Peyer's patch (tissue), 4 donors: ENCODE data around the gene ARL8B. TPM values are rescaled to one million over a fixed set of nuclear protein-coding genes. Genes with fewer than 3 reads are reported as not detected.

Experiments
- DNase-seq, 3 donors: peaks; one replicate each; pipeline ENCODE4 v3.0.0-alpha.2; 2017 to 2019
- H3K27ac ChIP-seq, 4 donors: fragments of 200-600 bp; sonication (generic); one replicate each; pipeline ENCODE4 v1.5.1; 2016 to 2019
- H3K27me3 ChIP-seq, 2 donors: fragments of 200-600 bp; sonication (generic); one replicate each; pipeline ENCODE4 v1.5.1; 2019
- H3K36me3 ChIP-seq, 3 donors: fragments of 200-600 bp; sonication (generic); one replicate each; pipeline ENCODE4 v1.5.1; 2016 to 2019
- H3K4me1 ChIP-seq, 4 donors: fragments of 200-600 bp; sonication (generic); one replicate each; pipeline ENCODE4 v1.5.1; 2016 to 2019
- H3K4me3 ChIP-seq, 4 donors: fragments of 200-600 bp; sonication (generic); 1 replicate in 3 of 4; 2 replicates in 1 of 4; pipeline ENCODE4 v1.5.1; 2016 to 2019; ENCODE audit warnings: mild to moderate bottlenecking in 1 of 4
- H3K9me3 ChIP-seq, 4 donors: fragments of 200-600 bp; sonication (generic); one replicate each; pipeline ENCODE4 v1.5.1; 2016 to 2019; ENCODE audit warnings: mild to moderate bottlenecking in 1 of 4
- CTCF ChIP-seq, 6 experiments: fragments of 450-650 bp in 4 of 6; fragments of 200-600 bp in 2 of 6; sonication (generic) in 1 of 6; IDR thresholded peaks; one replicate each; pipeline ENCODE4 v1.5.1; 2017 to 2019; ENCODE audit warnings: antibody characterized with exemption in 6 of 6, mild to moderate bottlenecking in 3 of 6, moderate library complexity in 1 of 6
- POLR2A ChIP-seq, 2 donors: fragments of 450-650 bp; IDR thresholded peaks; one replicate each; pipeline ENCODE4 v1.5.1; 2017; ENCODE audit warnings: antibody characterized with exemption in 2 of 2, mild to moderate bottlenecking in 2 of 2, moderate library complexity in 2 of 2
- total RNA-seq, 4 donors: library from RNA; depleted of rRNA; stranded (reverse); fragments of >200 nt; gene quantifications; one replicate each; pipeline ENCODE4 v1.1.0, GENCODE V29; 2016

The ARL8B gene
- total RNA-seq, 4 donors from 2014 or later: 32.6 to 47.0 (median 36.8) TPM

GRCh38 chr3:5128849-5129248, 6.8 kb downstream of the ARL8B start:
- Histone ChIP-seq H3K9me3 (no peaks in the 10 kb centered on the region), H3K27me3 (no peaks in the 10 kb centered on the region), H3K36me3 (no peaks in the 10 kb centered on the region), H3K4me3 (no peak overlapping the region), H3K27ac (no peak overlapping the region), H3K4me1 (peaks cover 0 to 35% (median 2%) of the 10 kb centered on the region in 4 donors)
- TF ChIP-seq CTCF (IDR thresholded peaks at IDR 0.05): no peak
- TF ChIP-seq POLR2A (IDR thresholded peaks at IDR 0.05): no peak
- DNase-seq: no peak

GRCh38 chr3:5133239-5134018, 11.3 kb downstream of the ARL8B start:
- Histone ChIP-seq H3K36me3 (no peaks in the 10 kb centered on the region), H3K27ac (no peak overlapping the region)

GRCh38 chr3:5134019-5134391, 11.9 kb downstream of the ARL8B start:
- no peaks in the 10 kb centered on the region for H3K36me3 ChIP-seq
- H3K4me3 ChIP-seq: no peak overlapping the region
- TF ChIP-seq POLR2A (IDR thresholded peaks at IDR 0.05): no peak
- no peak for TF ChIP-seq CTCF (IDR thresholded peaks at IDR 0.05)
- no peak overlapping the region for H3K27ac ChIP-seq
- no peaks in the 10 kb centered on the region for H3K9me3 ChIP-seq
- DNase-seq: no peak
- no peaks in the 10 kb centered on the region for H3K27me3 ChIP-seq
- H3K4me1 ChIP-seq: peaks cover 0 to 32% (median 0%) of the 10 kb centered on the region in 4 donors

More at GRCh38 chr3:5133239-5134018, 11.3 kb downstream of the ARL8B start:
- Histone ChIP-seq H3K9me3 (no peaks in the 10 kb centered on the region), H3K4me3 (no peak overlapping the region), H3K27me3 (no peaks in the 10 kb centered on the region), H3K4me1 (peaks cover 0 to 29% (median 0%) of the 10 kb centered on the region in 4 donors)
- TF ChIP-seq POLR2A (IDR thresholded peaks at IDR 0.05) (no peak), CTCF (IDR thresholded peaks at IDR 0.05) (no peak)
- DNase-seq: no peak

GRCh38 chr3:5134499-5134898, 12.4 kb downstream of the ARL8B start:
- Histone ChIP-seq H3K4me1 (peaks cover 0 to 32% (median 0%) of the 10 kb centered on the region in 4 donors), H3K9me3 (no peaks in the 10 kb centered on the region), H3K36me3 (no peaks in the 10 kb centered on the region), H3K4me3 (no peak overlapping the region), H3K27me3 (no peaks in the 10 kb centered on the region), H3K27ac (no peak overlapping the region)
- DNase-seq: no peak
- TF ChIP-seq CTCF (IDR thresholded peaks at IDR 0.05) (no peak), POLR2A (IDR thresholded peaks at IDR 0.05) (no peak)

- DNase-seq: no peak
- TF ChIP-seq CTCF (IDR thresholded peaks at IDR 0.05): peak in 4 of 6 experiments; percentile 12 to 50 (median 20)
- no peak for TF ChIP-seq POLR2A (IDR thresholded peaks at IDR 0.05)
- H3K36me3 ChIP-seq: no peaks in the 10 kb centered on the region
- H3K27ac ChIP-seq: peak overlapping the region in 1 of 4 donors; percentile 26
- H3K9me3 ChIP-seq: no peaks in the 10 kb centered on the region
- peaks cover 0 to 32% (median 0%) of the 10 kb centered on the region in 4 donors for H3K4me1 ChIP-seq
- no peaks in the 10 kb centered on the region for H3K27me3 ChIP-seq
- H3K4me3 ChIP-seq: no peak overlapping the region
These were observed 14.3 kb downstream of the ARL8B start for GRCh38 chr3:5136211-5136918.
